LNCaP clone FGC (cell line): ENCODE data around the gene VAC14.

ENCODE experiments used
- DNase-seq: peaks from one replicate; pipeline ENCODE4 v3.0.0-alpha.2; 2011; ENCODE audit warnings: low read depth
- H3K4me3 ChIP-seq: 2 replicates; pipeline ENCODE4 v1.5.1; 2011; ENCODE audit warnings: mild to moderate bottlenecking, low read depth, low read length, control low read depth
- TF ChIP-seq, protein P1 (sequence below): IDR thresholded peaks from 2 replicates; pipeline ENCODE4 v1.5.1; 2012; ENCODE audit warnings: mild to moderate bottlenecking; ENCODE audit not compliant: control insufficient read depth, insufficient read depth; ENCODE audit errors: extremely low read depth

The VAC14 gene

DNA sequence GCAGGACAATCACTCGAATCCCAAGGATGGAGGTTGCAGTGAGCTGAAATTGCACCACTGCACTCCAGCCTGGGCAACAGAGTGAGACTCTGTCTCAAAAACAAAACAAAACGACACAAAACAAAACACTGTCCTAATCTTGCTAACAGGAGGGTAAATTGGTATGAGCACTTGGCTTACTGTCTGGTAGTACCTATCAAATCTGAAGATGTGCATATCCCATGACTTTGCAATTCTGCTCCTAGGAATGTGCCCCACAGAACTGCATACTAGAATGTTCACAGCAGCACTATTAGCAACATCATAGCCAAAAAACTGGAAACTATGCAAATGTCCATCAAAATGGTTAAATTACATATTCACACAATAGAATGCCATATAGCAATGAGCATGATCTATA is 130.8 kb downstream of the VAC14 start:
- no peak for DNase-seq
- H3K4me3 ChIP-seq, result no peak overlapping the region
- TF ChIP-seq, protein P1, sequence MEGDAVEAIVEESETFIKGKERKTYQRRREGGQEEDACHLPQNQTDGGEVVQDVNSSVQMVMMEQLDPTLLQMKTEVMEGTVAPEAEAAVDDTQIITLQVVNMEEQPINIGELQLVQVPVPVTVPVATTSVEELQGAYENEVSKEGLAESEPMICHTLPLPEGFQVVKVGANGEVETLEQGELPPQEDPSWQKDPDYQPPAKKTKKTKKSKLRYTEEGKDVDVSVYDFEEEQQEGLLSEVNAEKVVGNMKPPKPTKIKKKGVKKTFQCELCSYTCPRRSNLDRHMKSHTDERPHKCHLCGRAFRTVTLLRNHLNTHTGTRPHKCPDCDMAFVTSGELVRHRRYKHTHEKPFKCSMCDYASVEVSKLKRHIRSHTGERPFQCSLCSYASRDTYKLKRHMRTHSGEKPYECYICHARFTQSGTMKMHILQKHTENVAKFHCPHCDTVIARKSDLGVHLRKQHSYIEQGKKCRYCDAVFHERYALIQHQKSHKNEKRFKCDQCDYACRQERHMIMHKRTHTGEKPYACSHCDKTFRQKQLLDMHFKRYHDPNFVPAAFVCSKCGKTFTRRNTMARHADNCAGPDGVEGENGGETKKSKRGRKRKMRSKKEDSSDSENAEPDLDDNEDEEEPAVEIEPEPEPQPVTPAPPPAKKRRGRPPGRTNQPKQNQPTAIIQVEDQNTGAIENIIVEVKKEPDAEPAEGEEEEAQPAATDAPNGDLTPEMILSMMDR, result no peak

DNA sequence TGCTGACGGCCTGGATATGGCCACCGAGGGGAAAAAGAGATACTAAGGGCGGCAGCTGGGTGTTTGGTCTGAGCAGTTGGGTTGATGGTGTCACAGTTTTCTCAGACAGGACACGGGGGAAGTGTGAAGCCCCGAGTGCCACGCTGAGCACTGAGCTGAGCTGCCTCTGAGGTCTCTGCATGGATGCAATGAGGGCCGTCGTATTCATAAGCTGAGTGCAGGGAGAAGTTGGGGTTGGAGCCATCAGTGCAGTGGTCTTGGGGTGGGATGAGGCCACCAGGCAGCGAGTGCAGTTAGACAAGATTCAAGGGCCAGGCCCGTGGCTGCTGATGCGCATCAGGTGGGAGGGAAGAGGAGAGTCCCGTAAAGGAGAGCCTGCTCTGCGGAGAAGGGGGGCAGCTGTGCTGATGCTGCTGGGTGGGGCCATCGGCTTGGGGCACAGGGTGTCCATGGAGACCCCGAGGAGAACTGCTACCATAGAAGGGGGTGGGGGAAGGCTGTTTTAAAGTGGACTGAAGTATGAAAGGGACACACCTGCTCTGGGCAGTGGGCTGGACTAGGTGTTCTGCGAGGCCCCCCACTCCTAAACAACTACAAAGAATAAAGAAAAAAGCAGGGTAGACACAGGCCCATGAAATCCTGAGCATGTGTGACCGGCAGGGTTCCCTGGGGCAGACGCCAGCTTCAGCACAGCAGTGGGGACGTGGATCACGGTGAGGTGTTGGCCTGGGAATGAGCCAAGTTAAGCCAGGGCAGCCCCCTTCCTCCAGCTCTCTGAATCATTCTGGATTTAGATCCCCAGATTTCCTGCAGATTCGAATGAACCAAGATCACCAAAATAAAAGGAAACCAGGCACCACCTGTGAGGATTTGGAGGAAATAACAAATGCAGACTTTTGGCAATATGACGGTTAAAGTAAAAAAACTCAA is 134.9 kb downstream of the VAC14 start:
- H3K4me3 ChIP-seq, result no peak overlapping the region
- TF ChIP-seq, protein P1, result no peak
- no peak for DNase-seq

DNA sequence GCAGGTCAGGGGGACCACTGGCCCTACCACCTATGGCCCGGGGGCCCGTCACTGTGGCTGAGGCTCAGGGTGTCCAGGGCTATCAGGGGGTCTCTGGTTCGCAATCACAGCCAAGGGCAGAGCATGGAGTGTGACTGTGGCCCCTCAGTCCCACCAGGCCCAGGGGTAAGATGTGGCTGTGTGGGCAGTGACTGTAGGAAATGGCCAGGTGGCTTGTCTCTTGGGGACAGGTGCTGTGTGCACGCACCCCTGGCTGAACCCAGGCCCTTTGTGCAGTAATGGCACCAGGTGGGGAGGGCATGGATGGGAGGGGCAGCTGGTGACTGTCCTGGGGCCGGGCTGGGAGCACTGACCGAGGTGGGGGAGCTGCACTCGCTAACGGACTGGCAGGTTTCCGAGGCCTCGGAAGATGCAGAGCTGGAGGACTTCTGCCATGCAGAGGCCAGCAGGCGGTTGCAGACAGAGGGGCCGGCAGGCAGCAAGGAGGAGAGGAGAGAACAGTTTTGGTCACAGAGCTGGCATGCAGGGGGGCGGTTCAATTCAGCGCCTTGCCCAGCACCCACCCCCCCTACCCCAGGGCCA is 135.8 kb downstream of the VAC14 start:
- no peak for DNase-seq
- TF ChIP-seq, protein P1, result no peak
- H3K4me3 ChIP-seq, result no peak overlapping the region

DNA sequence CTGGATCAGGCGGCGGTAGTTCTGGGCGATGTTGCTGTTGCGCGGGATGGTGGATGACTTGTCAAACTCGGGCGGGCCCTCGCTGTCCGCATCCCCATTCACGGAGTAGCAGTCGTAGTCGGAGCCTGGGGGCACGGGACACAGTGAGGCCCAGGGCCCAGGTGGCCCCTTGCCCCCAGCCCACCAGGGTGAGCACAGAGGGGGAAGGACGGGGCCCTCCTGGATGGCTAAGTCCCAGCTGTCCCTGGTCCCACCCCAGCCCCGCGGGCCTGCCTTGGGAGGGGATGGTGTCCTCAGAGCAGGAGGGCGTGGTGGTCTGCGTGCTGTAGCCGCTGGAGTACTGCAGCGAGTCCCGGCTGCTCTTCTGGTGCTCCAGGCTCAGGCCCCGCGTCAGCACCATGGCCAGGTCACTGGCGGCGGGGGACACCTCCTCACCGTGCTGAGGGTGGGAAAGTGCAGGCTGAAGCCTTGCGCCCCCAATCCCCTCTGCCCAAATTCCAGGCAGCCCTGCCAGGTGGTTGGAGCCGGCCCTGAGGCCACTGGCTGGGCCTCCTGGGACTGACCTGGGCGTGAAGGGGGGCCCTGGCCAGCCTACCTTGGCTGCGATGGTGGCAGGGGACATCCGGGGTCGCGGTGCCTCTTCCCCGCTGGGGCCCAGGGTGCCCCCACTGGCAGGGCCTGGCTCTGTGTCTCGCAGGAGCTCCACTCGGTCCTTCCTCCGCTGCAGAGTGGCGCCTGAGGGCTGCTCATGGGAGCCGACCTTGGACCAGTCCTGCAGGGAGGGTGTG is 136.4 kb downstream of the VAC14 start:
- TF ChIP-seq, protein P1, result no peak
- no peak for DNase-seq
- no peak overlapping the region for H3K4me3 ChIP-seq

DNA sequence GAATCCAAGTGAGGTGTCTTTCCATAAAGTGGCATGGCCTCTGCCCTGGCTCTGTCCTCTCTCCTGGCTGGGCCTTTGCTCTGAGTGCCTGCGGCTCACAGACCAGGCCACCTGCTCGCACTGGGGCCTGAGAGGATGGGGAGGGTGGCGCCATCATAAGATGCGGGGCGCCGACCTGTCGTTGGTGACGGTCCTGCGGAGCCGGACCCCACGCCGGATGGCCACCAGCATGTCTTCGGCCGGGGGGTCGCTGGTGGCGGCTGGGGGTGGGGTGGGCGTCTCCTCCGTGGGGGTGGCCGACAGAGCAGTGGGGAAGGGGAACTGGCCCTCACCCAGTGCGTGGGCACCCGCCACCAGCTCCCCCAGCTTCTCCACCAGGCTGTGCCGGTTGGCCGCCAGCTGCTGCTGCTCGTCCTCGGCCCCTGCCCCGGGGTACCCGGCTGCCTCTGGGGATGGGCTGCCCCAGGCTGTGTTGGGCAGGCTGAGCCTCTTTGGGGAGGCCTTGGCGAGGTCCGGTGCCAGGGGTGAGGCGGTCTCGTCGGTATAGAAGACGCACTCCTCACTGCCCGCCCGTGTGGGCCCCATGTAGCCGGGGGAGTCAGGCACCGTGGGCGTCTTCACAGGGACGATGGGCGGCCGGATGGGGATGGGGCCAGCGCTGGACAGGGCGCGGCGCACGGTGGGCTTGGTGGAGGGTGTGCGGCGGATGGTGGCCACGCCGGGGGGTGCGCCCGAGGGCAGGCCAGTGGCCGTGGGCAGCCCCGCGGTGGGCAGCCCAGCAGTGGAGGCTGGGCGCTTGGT is 137.2 kb downstream of the VAC14 start:
- no peak overlapping the region for H3K4me3 ChIP-seq
- no peak for DNase-seq
- TF ChIP-seq, protein P1, result no peak

DNA sequence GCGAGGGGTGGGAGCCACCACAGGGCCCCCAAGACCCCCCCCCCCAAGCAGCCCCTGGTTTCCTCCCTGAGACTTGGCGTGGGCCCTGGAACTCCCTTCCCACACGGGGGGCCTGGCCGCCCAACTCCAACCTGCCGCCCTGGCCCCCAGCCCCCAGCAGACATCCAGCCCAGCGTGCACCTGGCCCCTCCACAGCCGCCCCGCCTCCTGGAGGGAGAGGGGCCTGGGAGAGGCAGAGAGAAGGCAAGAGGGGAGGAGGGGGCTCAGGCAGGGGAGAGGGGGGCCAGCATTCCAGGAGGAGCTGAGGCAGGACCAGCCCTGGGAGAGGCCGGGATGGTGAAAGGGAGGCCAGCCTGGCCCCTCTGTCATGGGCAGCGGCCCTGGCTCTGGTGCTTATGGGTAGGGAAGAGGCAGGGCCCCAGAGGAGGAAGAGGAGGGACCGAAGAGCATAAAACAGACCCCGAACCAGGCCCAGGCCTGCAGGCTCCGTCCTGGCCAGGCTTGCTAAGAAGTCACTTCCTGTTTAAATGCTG is 137.9 kb downstream of the VAC14 start:
- TF ChIP-seq, protein P1, result no peak
- H3K4me3 ChIP-seq, result no peak overlapping the region
- no peak for DNase-seq
